Measurements from ENCODE around the gene LIMD2.

DNA sequence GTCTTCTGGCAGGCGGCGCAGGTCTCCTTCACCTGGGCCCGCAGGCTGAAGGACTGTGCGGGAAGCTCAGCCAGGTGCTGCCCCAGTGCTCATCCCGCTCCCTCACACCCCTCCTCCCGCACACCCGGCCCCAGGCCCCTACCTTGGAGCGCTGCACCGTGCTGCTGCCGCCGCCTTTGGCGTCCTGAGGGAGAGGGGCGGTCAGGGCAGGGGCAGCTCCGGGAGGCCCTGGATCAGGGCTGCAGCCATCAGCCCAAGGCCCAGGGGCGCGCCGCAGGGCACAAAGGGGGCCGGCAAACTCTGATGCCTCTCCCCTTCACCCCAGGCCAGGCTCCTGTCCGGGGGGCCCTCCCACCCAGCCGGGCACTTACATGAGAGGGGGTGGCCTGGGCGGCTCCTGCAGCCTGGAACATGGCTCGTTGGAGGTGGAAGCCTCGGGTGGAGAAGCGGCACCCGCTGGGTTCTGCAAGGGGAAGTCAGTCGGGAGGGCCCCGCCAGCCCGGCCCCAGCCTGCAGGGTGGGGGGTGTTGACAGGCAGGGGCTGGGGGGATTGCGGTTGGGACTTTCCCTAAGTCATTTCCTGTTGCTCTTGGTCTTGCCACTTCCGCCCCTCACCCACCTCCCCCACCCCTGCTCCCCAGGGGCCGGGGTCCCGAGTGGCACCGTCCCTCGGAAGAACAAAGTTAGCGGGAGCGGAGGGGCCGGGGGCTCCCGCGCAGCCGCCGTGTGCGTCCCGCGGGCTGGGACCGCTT is 863 bp downstream of the LIMD2 start:
- TF ChIP-seq CTCF (conservative IDR thresholded peaks at IDR 0.05 in 1 of 2, IDR thresholded peaks at IDR 0.05 in 1 of 2; ENCODE audit: low read depth in 1 of 2, low read length in 2 of 2) (no peak), EZH2 (IDR thresholded peaks at IDR 0.05; ENCODE audit: low read length, missing control alignments) (no peak)

Measured in fibroblast of lung (primary cell).